Stimulated activated effector memory CD8-positive, alpha-beta T cell treated with anti-CD3 and anti-CD28 coated beads, Interleukin-12 subunit alpha, Interleukin-12 subunit beta, amount 100 ng/mL, for 72 hours (primary cell): Measurements from ENCODE around the gene LRGUK.
"Not testable (repeated sequence)": the region's sequence is repeated elsewhere in the genome, so short reads cannot be mapped to it uniquely, and the experiment has no call there.

Experiments
- ATAC-seq: fragments of 150-1000 bp; cut with Tn5 transposase; 2 replicates; pipeline ENCODE4 v1.10.0; 2021
- DNase-seq, 2 donors: peaks; one replicate each; pipeline ENCODE4 v3.0.0; 2021 to 2022; ENCODE audit warnings: low spot score in 2 of 2
- H3K27ac Mint-ChIP-seq: one replicate; pipeline ENCODE4 v1.8.0; 2022; ENCODE audit warnings: mild to moderate bottlenecking, mixed read lengths
- H3K36me3 Mint-ChIP-seq: one replicate; pipeline ENCODE4 v1.8.0; 2022; ENCODE audit warnings: mild to moderate bottlenecking, mixed read lengths
- H3K4me1 Mint-ChIP-seq: one replicate; pipeline ENCODE4 v1.8.0; 2022; ENCODE audit warnings: mixed read lengths
- H3K4me3 Mint-ChIP-seq: one replicate; pipeline ENCODE4 v1.8.0; 2022; ENCODE audit warnings: mild to moderate bottlenecking, mixed read lengths
- H3K9me3 Mint-ChIP-seq: one replicate; pipeline ENCODE4 v1.8.0; 2022; ENCODE audit warnings: mixed read lengths

The LRGUK gene

DNA sequence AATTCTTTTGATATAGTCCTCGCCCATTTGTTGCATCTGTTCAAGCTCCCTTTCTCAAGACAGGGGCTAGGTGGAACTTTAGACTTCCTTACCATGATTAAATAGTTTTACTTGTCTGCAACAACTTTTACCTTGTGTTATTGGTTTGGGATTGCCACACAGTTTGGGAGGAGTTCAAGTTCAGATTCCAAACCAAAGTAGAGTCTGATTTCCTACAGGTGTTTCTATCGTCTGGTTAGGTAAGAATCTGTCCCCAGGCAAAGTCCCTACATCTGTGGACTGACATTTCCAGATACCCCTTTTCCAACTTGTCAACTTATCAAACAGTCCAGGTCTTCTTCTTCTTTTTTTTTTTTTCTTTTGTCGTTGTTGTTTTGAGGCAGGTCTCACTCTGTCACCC lies 93.1 kb downstream of the LRGUK start:
- Mint-ChIP-seq H3K36me3 (no peaks in the 10 kb centered on the region), H3K9me3 (no peaks in the 10 kb centered on the region), H3K4me1 (no peaks in the 10 kb centered on the region), H3K27ac (no peak overlapping the region), H3K4me3 (no peak overlapping the region)
- DNase-seq = no peak
- ATAC-seq = no peak

DNA sequence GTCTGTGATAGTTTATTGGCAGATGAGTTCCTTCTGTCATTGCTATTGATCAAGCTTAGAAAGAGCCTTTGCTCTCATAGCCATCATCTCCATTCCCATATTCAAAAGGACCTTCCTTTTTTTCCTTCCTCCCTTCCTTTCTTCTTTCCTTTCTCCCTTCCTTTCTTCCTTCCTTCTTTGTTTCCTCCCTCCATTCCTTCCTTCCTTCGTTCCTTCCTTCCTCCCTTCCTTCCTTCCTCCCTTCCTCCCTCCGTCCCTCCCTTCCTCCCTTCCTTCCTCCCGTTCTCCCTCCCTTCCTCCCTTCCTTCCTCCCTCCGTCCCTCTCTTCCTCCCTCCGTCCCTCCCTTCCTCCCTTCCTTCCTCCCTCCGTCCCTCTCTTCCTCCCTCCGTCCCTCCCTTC lies 104.2 kb downstream of the LRGUK start:
- not testable (repeated sequence) for H3K27ac Mint-ChIP-seq, DNase-seq, H3K4me3 Mint-ChIP-seq, H3K9me3 Mint-ChIP-seq, H3K4me1 Mint-ChIP-seq, ATAC-seq, H3K36me3 Mint-ChIP-seq

DNA sequence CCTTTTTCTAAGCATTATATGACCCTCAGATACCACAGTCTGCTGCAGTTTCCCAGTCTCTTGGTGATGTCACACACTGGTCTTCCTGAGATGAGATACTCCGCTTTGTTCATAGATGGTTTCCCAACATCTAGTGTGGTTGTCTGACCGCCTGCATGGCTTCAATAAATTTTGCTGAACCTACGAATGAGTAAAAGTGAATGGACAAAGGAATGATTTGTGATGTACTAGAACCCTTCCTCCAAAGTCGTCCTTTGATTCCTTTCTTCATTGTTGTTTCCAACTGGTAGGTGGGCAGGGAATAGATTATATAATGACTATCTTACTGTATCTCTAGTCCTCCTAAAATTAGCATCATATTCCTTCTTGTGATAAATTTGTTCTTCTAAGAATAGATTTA lies 107.1 kb downstream of the LRGUK start:
- H3K4me3 Mint-ChIP-seq = no peak overlapping the region
- DNase-seq (no peak), ATAC-seq (no peak)
- H3K4me1 Mint-ChIP-seq = no peaks in the 10 kb centered on the region
- H3K9me3 Mint-ChIP-seq = peaks cover 7% of the 10 kb centered on the region
- H3K36me3 Mint-ChIP-seq = no peaks in the 10 kb centered on the region
- H3K27ac Mint-ChIP-seq = no peak overlapping the region

DNA sequence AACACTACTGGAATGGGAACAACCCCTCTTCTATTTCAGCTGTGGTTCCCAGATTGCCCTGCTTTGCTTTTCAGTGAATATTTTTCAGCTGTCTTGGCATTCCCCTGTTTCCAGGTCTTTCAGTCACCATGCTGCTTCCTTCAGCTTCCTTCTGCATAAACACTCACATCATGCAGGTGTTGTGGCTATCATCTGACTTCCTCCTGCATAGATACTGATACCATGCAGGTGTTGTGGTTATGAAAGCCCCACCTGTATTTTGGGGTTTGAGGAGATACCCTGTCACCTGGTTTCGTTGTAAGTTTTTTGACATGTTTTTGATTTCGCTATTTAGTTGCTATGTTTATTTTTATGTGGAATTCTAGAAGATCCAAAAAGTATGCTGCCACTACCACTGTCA lies 118.1 kb downstream of the LRGUK start:
- H3K27ac Mint-ChIP-seq = no peak overlapping the region
- ATAC-seq = no peak
- no peak overlapping the region for H3K4me3 Mint-ChIP-seq
- H3K9me3 Mint-ChIP-seq = peaks cover under 1% of the 10 kb centered on the region
- no peaks in the 10 kb centered on the region for H3K36me3 Mint-ChIP-seq
- DNase-seq = no peak
- no peaks in the 10 kb centered on the region for H3K4me1 Mint-ChIP-seq

DNA sequence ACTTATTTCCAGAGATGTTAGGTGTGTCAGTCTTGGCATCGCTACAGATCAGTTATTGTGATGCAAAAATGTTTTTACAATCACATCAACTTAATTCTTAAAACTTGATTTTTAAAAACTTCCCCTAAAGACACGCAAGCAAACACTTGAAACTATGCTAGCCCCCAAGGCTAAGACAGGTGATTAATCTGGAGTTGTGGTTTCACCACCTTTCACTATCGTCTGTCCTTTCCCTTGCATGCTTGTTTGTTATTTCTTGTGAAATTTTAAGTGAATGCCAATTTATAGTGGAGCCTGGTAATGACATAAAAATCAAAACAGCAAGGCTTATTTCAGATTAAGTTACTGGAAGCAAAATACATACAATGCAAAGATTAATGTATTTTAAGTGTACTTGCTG lies 119.2 kb downstream of the LRGUK start:
- Mint-ChIP-seq H3K4me1 (no peaks in the 10 kb centered on the region), H3K36me3 (no peaks in the 10 kb centered on the region), H3K27ac (no peak overlapping the region), H3K9me3 (no peaks in the 10 kb centered on the region), H3K4me3 (no peak overlapping the region)
- DNase-seq = no peak
- no peak for ATAC-seq

DNA sequence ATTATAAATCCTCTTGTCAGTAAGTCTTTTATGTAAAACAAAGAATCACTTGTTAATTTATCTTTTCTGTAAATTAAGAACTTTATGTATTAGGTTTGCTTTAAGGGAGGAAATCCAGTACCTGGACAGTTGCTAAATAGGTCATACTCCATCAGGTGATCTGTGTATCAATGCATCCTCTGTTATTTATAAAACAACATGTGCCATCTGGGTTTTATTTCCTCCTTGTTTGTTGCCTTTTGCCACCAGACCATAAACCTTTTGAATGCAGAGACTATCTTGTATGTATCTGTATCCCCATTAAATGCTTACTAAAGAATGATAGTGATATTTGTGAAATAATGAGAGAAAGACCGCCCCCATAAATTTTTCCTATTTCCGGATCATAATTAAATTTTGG lies 119.6 kb downstream of the LRGUK start:
- H3K9me3 Mint-ChIP-seq = no peaks in the 10 kb centered on the region

DNA sequence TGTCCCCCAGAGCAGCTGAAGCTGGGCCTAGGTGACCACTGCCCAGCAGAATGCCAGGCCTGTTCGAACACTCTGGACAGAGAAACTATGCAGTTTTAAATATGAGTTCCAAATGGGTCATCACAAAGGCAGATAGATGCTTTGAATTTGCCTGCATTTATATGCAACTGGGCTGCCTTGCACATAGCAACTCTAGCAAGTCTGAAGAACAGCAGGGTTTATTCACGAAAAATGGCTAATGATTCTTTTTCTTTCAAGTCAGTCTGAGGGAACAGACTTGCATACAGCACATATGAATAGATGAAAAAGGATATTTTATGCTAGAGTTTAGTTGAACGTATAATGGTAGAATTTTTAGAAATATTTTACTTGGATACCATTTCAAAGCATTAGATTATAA lies 121.1 kb downstream of the LRGUK start:
- Mint-ChIP-seq H3K9me3 (no peaks in the 10 kb centered on the region), H3K4me3 (no peak overlapping the region), H3K4me1 (no peaks in the 10 kb centered on the region), H3K36me3 (no peaks in the 10 kb centered on the region), H3K27ac (no peak overlapping the region)
- no peak for DNase-seq
- ATAC-seq = no peak

More for the DNA sequence above, 119.6 kb downstream of the LRGUK start:
- Mint-ChIP-seq H3K27ac (no peak overlapping the region), H3K36me3 (no peaks in the 10 kb centered on the region), H3K4me3 (no peak overlapping the region), H3K4me1 (no peaks in the 10 kb centered on the region)
- no peak for ATAC-seq
- DNase-seq = no peak

DNA sequence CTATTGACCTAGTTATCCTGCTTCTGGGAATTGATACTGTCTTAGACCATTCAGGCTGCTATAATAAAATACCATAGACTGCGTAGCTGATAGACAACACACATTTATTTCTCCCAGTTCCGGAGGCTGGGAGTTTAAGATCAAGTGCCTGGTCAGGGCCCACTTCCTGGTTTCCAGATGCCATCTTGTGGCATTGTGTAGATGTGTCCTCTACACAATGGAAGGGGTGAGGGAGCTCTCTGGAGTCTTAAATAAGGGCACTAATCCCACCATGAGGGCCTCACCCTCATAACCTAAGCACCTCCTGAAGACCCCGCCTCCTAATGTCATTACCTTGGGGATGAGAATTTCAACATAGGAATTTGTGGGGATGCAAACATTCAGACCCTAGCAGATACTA lies 127.2 kb downstream of the LRGUK start:
- Mint-ChIP-seq H3K4me3 (no peak overlapping the region), H3K27ac (no peak overlapping the region), H3K9me3 (no peaks in the 10 kb centered on the region), H3K4me1 (no peaks in the 10 kb centered on the region), H3K36me3 (no peaks in the 10 kb centered on the region)
- DNase-seq (no peak), ATAC-seq (no peak)

DNA sequence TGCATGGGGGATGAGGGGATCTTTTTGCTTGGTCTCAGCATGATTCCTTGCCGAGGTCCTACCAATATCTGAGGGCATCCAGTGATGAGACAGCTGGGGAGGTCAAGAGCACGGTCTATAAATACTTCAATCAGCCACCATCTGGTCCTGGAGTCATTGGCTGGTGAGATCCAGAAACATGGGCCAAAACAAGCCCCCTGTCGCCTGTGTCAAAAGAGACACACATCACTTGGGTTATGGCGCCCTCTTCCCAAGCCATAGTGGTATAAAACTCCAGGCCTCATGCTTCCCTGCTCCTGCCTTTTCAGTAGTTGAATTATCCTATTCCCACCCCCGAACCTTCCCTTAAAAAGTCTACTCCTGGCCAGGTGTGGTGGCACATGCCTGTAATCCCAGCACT lies 128.7 kb downstream of the LRGUK start:
- Mint-ChIP-seq H3K4me1 (no peaks in the 10 kb centered on the region), H3K36me3 (no peaks in the 10 kb centered on the region), H3K27ac (no peak overlapping the region), H3K9me3 (no peaks in the 10 kb centered on the region), H3K4me3 (no peak overlapping the region)
- ATAC-seq (no peak), DNase-seq (no peak)

DNA sequence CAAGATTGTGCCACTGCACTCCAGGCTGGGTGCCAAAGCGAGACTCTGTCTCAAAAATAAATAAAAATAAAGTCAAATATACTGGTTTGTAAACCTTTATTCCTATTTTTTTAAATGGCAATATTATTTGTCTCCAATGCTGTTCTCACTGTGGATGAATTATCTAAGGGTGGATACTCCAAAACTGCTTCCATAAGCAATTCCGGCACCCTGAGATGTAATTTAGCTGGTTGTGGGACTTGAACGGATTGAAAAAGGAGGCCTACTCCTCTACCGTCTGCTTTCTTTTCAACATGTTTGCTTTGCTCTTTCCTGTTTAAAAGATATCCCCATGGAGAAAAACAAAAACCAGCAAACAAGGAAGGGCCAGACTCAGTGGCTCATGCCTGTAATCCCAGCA lies 135.2 kb downstream of the LRGUK start:
- H3K9me3 Mint-ChIP-seq = peaks cover 4% of the 10 kb centered on the region
- H3K27ac Mint-ChIP-seq = no peak overlapping the region
- H3K4me3 Mint-ChIP-seq = no peak overlapping the region
- no peak for ATAC-seq
- no peak for DNase-seq
- no peaks in the 10 kb centered on the region for H3K4me1 Mint-ChIP-seq
- H3K36me3 Mint-ChIP-seq = no peaks in the 10 kb centered on the region

DNA sequence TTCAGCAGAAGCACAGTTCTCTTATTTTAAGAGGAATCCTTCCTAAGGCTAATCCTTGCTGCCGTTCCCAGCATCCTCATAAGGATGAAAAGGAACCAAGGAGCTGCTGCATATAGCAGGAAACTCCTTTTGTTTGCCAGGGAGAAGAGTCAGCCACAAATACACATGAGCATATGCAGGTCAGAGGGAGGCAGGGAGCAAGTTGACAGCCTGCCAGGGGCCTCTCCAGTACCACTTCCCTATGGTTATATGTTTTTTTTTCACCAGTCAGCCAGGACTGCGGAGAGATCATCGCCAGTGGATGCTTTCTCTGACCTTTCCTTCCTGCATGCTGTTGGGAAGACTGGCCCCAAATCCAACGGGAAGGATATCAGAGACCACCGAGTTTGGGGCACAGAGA lies 149.8 kb downstream of the LRGUK start:
- Mint-ChIP-seq H3K9me3 (peaks cover under 1% of the 10 kb centered on the region), H3K4me3 (no peak overlapping the region), H3K27ac (no peak overlapping the region), H3K4me1 (no peaks in the 10 kb centered on the region), H3K36me3 (no peaks in the 10 kb centered on the region)
- ATAC-seq (no peak), DNase-seq (no peak)

DNA sequence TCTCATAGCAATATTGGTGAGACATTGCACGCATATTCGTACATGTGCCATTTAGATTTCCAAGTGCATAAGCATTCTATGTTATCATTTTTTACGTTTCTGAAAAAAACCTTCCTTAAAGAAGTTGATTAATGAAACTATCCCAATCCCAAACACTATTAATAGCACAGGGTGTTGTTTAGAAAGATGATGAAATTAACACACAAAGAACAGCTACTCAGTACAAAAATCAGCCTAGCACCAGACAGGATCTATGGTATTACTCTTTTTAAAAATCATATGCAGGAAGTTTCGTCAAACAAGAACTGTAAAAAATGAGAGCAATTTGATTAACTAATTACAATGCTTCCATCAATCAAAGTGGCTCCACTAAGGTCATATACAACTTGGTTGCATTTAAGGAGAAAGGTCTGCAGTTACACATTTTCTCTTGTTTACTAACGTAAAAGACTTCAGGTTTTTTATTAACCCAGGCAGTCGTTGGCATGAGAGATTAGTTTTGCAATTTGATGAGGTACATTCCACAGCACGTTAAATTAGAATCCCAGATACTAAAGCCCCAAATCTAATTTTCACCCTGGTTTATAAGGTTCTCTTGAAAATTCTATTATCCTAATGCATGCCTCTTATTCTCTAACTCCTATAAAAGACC lies 151.5 kb downstream of the LRGUK start:
- Mint-ChIP-seq H3K27ac (no peak overlapping the region), H3K9me3 (no peaks in the 10 kb centered on the region), H3K4me3 (no peak overlapping the region), H3K4me1 (no peaks in the 10 kb centered on the region), H3K36me3 (no peaks in the 10 kb centered on the region)
- ATAC-seq (no peak), DNase-seq (no peak)

DNA sequence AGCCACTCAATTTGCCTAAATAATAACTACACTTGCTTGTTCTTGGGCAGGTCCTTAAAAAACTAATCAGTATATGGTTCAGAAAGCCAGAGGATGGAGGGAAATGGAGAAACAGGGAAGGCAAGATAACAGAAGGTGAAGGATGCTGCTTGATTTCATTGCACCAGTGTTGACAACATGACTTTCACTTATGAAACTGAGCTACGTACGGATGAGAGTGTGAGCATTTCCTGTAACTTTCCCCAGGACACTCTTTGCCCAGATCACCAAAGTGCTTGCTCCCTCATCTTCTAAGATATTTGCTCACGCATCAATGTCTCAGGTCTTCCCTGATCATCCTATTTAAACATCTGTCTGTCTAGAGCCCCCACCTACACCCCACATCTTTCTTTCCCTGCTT lies 152.2 kb downstream of the LRGUK start:
- Mint-ChIP-seq H3K4me3 (no peak overlapping the region), H3K27ac (no peak overlapping the region), H3K9me3 (no peaks in the 10 kb centered on the region), H3K4me1 (no peaks in the 10 kb centered on the region), H3K36me3 (no peaks in the 10 kb centered on the region)
- ATAC-seq (no peak), DNase-seq (no peak)

DNA sequence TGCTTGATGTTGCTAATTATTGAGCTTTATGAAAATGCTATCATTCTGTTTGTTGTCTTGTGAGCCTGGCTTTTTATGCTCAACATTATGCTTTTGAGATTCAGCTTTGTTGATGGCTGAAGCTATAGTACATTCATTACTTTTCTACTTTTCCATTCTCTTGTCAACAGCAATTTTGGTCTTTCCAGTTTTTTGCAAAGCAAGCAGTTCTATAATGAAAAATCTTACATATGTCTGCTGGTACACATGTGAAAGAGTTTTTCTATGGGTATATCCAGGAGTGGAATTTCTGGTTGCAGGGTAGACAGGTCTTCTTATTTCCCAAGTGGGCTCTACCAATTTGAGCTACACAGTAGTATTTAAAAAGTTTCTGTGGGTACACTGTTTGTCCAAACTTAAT lies 152.8 kb downstream of the LRGUK start:
- H3K4me3 Mint-ChIP-seq = no peak overlapping the region
- ATAC-seq (no peak), DNase-seq (no peak)
- no peak overlapping the region for H3K27ac Mint-ChIP-seq
- H3K4me1 Mint-ChIP-seq = no peaks in the 10 kb centered on the region
- H3K9me3 Mint-ChIP-seq = no peaks in the 10 kb centered on the region
- no peaks in the 10 kb centered on the region for H3K36me3 Mint-ChIP-seq

DNA sequence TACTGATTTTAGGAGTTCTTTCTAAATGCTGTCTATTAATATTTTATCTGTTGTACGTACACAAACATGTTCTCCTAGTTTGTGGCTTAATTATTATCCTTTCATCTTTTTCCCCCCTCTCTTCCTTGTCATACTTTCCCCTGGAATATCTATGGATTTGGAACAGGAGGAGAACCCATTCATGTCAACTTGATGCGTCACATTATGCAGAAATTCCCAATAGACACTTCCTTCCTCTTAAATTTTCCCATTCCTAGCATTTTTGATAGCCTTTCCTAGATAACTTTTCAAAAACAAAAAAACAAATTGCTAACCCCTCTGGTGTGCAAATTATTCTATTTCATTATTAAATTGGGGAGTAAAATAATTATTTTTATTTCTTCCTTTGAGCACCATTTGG lies 153.4 kb downstream of the LRGUK start:
- ATAC-seq = no peak
- Mint-ChIP-seq H3K4me1 (no peaks in the 10 kb centered on the region), H3K27ac (no peak overlapping the region), H3K4me3 (no peak overlapping the region), H3K36me3 (no peaks in the 10 kb centered on the region), H3K9me3 (no peaks in the 10 kb centered on the region)
- no peak for DNase-seq

DNA sequence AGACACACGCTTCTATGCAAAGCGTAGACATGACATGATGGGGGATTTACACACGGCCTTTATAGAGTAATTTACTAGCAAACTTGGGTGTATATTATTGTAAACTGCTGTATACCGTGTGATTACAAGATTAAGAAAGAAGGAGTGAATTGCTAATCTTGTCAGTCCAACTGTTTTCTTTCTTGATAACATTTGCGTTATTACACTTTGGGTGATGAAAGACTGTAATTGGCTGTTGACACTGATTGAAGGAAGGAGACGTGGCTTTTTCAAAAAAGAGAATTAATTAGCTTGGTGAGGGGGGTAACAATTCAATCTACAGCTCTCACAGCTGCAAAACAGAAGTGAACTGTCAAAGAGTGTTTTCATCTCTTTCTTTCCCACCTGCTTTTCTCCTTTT lies 156.9 kb downstream of the LRGUK start:
- Mint-ChIP-seq H3K4me3 (no peak overlapping the region), H3K27ac (no peak overlapping the region), H3K4me1 (no peaks in the 10 kb centered on the region), H3K9me3 (no peaks in the 10 kb centered on the region), H3K36me3 (no peaks in the 10 kb centered on the region)
- DNase-seq = no peak
- no peak for ATAC-seq

DNA sequence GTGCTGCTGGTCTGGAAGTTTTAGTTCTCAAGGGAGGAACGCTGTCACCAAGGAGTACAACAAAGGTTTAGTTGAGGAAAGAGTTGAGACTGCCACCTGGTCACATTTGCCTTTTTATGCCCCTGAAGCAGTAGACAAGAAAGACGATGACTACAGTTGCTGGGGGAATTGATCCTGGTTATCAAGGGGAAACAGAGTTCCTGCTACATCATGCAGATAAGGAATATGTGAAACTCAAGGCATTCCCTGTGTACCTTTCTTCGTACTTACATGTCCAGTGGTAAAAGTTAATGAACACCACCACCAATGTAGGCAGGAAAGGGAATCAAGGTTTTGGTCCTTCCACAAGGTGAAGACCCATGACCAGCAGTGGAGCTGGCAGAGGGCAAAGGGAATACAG lies 157.8 kb downstream of the LRGUK start:
- Mint-ChIP-seq H3K36me3 (no peaks in the 10 kb centered on the region), H3K27ac (no peak overlapping the region), H3K4me3 (no peak overlapping the region), H3K4me1 (no peaks in the 10 kb centered on the region), H3K9me3 (no peaks in the 10 kb centered on the region)
- DNase-seq (no peak), ATAC-seq (no peak)
